ENCODE measurements around the gene FAT1.

DNA sequence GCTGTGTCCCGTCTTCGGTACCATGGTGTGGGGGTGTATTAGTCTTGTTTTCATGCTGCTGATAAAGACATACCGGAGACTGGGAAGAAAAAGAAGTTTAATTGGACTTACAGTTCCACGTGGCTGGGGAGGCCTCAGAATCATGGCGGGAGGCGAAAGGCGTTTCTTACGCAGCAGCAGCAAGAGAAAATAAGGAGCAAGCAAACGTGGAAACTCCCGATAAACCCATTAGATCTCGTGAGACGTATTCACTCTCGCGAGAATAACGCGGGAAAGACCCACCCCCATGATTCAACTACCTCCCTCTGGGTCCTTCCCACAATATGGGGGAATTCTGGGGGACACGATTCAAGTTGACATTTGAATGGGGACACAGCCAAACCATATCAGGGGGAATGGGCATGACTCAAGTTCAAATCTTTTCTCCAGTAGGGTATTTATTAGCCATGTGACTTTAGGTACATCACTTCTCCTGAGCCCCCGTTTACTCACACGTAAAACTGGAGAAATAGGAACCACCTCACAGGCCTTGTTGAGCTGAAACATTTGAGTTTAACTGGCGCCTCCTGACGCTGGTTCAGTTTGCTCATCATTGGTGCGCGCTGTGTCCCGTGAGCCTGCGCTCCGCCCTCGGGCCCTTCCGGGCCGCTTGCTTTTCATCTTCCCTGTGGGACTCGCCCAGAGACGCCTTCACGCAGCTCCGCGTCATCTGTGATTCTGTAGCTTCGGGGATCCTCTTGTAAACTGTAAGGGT lies 35.5 kb upstream of the FAT1 start:
- TF ChIP-seq, protein P1, sequence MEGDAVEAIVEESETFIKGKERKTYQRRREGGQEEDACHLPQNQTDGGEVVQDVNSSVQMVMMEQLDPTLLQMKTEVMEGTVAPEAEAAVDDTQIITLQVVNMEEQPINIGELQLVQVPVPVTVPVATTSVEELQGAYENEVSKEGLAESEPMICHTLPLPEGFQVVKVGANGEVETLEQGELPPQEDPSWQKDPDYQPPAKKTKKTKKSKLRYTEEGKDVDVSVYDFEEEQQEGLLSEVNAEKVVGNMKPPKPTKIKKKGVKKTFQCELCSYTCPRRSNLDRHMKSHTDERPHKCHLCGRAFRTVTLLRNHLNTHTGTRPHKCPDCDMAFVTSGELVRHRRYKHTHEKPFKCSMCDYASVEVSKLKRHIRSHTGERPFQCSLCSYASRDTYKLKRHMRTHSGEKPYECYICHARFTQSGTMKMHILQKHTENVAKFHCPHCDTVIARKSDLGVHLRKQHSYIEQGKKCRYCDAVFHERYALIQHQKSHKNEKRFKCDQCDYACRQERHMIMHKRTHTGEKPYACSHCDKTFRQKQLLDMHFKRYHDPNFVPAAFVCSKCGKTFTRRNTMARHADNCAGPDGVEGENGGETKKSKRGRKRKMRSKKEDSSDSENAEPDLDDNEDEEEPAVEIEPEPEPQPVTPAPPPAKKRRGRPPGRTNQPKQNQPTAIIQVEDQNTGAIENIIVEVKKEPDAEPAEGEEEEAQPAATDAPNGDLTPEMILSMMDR (IDR thresholded peaks at IDR 0.05) = no peak
- no peak for TF ChIP-seq POLR2A (IDR thresholded peaks at IDR 0.05)

Data from lower leg skin (tissue), 3 donors.